EH (cell line): Measurements from ENCODE around the gene VCL.
A peak's percentile ranks its signal among the peaks of the same experiment; 100 is the strongest.

Experiments
- DNase-seq: peaks from one replicate; pipeline ENCODE4 v3.0.0-alpha.2; 2015; ENCODE audit warnings: low read depth

Gene VCL

DNA sequence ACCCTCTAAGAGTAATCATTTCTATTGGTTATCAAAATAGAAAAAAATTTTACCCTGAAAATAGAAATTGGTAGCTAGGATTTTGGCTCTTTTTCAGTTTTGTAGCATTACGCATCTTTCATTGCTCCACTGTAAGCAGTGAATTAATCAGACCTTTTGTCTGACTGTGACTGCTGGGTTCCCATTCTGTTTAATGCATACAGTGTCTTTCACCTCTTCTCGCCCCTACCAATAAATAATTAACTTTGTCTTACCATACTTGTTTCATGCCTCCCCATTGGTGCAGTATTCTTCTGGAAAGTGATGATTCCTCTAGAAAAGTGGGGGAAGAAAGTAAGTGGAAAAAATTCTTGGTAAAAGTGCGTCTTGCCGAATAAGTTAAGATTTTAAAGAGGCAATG lies 79.5 kb downstream of the VCL start:
- no peak for DNase-seq

DNA sequence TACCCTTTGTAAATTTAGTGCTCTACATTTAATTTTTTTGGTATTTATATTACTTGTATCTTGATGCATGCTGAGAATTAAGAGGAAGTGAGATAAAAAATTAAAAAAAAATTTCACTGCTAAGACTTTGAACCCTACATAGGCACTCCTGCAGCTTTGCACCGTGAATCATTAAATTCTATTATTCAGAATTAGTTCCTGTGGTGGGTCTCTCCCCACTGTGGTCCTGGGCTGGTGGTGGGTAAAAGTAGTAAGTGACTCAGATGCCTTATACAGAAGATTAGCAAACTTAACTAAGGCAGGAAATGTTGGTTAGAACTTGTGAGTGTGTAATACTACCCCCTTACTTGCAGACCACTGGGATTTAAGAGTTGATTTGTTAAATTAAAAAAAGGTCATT lies 80.1 kb downstream of the VCL start:
- DNase-seq, result peak; percentile 76

DNA sequence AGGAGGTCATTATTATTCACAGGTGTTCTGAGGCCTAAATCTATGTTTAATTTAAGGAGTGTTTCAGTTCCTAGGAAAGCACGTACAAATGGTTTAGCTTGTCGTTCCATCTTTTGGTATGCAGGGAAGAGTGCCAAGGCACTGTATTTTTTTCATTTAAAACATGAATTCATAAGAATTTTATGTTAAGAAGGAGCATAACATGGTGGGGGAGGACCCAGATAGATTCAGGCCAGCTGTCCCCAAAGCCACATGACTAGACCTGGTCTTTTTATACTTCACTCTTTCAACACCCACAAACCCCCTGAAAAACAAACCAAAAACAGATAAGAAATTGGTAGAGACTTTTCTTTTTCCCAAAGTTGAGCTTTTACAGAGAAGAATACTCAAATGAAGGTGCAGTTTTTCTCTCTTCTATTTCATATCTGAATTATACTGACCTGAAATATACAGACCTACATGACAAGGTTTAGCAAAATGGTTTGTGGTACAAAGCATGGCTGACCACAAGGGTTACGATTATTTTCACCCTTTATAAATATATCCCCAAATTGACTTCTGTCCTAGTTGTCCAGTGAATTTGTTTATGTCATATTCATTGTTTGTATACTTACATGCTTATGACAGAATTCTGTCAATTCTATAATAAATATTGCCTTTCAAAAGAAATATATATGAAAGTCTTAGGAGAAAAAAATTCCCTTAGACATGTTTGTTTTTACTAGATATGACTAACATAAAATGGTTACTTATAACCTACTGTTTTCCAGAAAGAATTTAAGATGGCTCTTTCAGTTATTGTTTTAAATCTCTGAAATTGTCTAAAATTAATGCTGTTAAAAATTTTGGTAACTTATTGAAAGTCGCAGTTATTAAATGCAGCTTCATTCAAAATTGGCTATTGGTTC lies 81.4 kb downstream of the VCL start:
- peak; percentile 43 for DNase-seq

DNA sequence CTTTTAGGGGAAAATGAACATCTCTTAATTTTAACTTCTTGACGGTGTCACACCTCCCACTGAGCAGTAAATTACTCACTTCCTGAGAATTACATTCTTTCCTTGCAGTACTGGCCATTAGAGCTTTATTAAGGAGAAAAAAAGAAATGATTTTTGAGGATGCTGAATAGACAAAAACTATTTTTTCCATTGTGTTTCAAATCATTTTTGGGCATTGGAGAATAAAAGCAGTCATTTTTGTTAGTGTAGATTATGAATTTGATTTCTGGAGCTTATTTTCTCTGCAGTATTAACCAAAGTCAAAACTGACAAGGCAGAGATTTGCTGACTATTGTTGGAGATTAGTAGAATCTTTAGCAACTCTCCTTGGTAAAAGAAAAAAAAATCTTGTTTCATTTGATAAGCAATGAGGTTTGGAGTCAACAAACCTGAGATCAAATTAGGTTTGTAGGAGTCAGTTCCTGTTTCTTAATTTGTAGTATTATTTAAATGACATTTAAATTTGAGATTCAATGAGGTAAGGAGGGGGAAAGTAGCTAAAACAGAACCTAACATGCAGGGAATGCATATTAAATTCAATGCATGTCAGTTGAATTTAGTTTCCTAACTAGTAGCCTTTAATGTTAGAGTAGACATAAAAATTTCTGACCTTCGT lies 82.1 kb downstream of the VCL start:
- peak; percentile 72 for DNase-seq

DNA sequence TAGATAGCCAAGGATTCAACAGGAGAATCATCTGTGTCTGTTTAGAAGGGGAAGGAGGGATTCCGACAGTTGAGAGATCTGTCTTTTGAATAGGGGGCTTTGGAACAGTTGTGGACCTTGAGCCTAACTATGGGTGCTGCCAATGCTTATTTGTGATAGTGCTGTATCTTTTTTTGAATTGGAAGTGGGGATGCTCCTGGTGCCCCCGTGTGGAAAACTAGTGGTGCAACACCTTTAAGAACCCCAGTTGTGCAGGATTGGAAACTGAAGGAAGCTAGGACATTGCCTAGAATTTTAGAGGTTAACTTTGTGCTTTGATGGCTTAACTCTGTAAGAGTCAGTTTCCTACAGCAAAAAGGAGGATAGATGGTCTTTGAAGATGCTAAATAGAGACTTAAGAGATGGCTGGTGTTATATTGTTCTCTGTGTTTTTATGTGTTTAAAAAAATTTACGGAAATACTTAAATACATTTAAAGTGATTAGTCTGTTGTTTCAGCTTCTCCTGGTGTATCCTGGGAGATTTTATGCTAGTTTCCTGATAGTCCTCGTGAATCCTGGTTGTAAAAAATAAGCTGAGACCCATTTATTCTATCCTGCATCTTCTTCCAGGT lies 83.4 kb downstream of the VCL start:
- DNase-seq, result peak; percentile 69

DNA sequence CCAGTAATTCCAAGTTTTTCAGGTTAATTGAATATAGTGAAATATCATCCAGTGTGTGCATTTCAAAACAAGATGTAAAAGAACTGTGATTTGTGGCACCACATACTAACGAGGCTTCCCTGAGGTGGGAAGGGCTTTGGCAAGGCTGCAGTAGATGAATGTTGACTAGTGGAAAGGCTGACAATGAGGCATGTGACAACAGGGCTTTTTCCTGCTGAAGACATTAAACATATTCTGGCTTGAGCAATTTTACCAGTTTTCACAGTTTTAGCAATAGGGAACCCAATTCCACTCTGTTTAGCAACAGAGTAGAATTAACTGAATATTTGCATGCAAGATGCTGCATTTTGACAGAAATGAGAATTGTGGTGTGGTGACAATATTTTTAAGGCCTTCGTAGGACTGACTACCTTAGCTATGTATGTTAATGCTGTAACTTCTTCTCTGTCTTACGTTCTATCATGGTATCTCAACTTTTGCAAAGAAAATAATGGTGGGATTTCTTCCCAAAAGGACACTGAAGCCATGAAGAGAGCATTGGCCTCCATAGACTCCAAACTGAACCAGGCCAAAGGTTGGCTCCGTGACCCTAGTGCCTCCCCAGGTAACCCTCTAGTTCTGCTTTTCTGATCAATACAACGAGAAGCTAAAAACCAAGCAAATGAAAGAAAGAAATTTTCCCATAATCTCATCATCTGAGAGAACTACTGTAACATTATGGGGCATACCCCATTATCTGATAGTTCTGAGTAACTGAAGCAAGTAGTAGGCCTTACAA lies 84.2 kb downstream of the VCL start:
- DNase-seq, result no peak

DNA sequence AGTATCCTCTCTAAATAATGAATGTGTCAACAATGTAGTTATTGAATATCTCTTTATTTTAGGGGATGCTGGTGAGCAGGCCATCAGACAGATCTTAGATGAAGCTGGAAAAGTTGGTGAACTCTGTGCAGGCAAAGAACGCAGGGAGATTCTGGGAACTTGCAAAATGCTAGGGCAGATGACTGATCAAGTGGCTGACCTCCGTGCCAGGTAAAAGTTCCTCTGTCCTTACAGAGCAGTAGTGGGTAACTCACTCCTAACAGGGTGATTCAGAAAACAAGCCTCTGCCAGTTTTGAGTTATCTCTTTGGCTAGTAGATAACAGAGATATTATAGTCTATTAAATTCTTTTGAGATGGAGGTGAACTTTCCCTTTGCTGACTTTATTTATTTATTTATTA lies 85.4 kb downstream of the VCL start:
- no peak for DNase-seq

DNA sequence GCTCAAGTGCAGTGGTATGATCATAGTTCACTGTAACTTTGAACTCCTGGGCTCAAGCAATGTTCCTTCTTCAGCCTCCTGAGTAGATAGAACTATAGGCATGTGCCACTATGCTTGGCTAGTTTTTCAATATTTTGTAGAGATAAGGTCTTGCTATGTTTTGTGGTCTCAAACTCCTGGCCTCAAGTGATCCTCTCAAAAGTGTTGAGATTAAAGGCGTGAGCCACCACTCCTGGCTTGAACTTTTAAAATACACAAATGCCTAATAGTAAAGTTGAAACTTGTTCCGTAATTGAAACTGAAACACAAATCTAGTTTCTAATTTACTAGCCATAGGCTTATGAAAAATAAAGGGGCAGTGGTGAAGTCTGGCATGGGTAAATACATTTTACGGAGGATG lies 87.0 kb downstream of the VCL start:
- no peak for DNase-seq

DNA sequence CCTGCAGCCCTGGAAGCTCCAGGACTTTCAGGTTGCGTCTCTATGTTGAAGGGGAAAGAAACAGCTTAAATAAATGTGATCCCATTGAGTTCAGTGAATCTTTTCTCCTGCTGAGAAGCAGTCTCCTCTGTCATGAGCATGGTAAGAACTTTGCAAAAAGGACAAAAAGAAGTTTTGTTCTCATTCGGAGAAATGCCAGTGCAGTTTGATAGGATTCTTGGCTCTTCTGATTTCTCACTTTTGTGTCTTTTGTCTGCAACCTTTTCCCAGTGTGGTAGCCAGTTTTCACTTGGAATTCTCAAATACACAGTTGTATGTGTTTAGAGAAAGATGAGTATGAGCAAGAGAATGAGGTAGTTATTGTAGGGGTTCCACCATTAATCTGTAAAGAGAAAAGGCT lies 88.4 kb downstream of the VCL start:
- no peak for DNase-seq

DNA sequence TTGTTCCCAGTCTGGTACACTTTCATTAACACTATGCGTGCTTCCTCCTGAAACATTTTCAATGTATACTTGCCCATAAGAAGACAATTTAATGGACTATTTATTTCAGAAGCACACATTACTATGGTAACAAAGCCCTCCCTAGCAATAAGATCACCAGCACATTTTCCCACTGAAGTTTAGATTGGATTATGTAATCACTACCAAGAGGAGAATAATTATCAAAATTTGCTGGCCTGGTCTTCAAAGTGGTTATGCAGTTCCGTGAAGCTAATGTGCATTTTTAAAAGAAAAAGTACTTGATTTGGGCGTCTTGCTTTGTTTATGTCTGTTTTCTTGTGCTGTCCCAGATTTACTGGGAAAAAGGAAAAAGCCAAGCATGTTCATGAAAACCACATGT lies 90.8 kb downstream of the VCL start:
- DNase-seq, result no peak

DNA sequence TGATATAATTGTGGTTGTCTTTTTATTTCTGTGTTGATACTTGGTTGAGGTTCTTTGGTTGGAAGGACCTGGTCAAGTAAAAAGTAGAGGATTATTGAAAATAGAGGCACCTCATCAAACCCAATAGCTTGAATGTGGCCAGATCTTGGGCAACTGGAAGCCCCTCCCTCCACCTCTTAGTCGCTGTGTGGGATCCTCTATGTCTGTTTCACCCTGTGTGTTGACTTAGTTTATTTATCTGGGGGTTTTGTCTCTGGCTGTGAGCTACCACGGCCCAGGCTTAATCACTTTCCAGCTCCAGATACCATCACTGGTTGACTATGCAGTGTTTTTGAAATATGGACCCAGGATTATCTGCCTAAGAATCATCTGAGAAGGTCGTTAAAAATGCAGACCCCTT lies 94.5 kb downstream of the VCL start:
- peak; percentile 33 for DNase-seq

DNA sequence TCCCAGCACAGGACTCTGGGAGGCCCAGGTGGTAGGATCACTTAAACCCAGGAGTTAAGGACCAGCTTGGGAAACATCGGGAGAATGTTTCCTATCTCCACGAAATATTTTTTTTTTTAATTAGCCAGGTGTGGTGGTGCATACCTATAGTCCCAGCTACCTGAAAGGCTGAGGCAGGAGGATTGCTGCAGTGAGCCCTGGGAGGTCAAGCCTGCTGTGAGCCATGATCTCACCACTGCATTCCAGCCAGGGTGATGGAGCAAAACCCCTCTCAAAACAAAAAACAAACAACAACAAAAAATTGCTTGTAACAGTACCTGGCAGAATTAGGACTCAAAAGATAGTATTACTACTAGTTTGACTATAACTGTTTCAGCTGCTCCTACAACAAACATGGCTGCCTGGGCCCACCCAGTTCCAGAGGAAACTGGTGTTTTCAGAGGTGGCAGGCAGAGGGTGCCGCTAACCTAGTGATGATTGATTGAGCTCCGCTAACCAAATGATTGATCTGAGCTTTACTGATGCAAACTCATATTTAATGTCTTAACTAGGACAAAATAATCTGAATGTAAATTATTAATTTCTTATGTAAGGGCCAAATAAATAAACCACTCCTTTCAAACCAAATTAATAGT lies 95.7 kb downstream of the VCL start:
- DNase-seq, result no peak

DNA sequence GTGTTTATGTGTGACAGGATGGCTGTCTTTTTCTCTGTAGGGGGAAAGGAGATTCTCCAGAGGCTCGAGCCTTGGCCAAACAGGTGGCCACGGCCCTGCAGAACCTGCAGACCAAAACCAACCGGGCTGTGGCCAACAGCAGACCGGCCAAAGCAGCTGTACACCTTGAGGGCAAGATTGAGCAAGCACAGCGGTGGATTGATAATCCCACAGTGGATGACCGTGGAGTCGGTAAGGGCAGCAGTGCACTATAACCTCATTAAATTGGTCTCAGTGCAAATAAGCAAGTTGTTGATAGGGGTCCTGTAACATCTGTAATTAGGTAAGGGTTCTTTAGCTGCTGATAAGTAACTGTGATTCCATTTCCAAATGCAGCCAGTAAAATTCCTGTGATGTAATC lies 96.3 kb downstream of the VCL start:
- DNase-seq, result no peak

DNA sequence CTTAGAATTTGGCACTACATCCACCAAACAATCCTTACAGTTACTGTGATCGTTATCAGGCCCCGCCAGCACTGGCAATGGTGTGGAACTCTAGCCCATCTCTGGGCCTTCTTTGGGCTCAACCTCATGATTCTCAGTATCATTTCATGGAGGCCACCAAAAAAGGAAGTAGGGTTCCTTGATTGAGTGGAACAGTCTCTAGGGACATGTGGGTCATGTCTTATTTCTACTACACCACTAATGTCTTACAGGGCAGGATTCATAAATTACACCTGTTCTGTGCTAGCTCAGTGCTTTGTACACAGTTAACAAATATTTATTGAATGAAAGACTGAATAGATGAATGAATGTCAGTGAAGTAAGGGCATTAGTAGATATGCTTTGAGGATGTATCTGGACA lies 98.9 kb downstream of the VCL start:
- DNase-seq, result no peak

DNA sequence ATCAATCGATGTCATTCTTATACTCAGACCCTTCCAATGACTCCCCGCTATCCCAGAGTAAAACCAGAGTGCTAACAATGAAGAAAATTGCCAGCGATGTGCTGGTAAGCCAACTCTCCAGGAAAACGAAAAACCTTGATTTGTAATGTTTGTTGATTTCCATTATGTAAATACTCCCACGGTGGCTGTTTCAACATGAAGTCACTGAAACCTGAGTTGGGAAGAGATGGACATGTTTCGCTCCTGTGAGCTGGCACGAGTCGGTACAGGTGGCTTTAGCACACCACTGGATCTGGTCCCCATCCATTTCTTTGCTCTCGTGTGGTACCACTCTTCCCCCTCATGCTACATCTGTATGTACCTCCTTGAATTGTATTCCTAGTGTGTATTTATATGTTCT lies 99.9 kb downstream of the VCL start:
- no peak for DNase-seq

DNA sequence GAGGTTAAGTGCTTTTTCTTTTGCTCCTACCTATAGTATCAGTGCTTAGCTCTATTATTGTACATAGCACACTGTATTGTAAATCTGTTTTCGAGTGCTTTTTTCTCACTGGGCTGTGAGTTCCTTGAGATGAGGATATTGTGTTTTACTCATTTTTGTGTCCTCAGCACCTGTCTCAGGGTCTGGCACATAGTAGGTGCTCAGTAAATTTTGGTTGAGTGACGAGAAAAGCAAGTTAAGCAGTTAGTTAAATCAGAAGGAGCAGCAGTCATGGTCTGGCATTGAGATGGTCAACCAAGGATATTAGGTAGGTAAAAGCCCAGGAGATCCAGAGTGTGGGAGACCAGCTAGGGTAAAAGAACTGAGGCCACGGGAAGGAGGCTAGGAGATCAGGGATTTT lies 101.5 kb downstream of the VCL start:
- DNase-seq, result no peak

DNA sequence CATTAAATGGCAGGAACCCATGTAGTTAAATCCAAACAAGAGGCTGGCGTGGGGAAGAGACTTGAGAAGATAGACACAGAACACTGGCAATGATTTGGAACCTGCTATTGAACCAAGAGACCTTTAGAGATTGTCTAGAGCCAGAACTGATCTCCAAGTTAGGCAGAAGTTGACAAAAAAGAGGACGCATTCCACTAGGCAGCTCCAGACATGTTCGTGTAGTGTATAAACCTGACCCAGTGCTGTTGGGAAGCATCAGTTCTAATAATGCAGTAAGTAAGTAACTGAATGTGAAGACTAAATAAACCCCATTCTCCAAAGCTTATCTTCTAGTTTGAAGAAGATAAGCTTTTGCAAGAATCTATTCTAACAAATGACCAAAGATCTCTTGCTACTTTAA lies 101.9 kb downstream of the VCL start:
- DNase-seq, result no peak

DNA sequence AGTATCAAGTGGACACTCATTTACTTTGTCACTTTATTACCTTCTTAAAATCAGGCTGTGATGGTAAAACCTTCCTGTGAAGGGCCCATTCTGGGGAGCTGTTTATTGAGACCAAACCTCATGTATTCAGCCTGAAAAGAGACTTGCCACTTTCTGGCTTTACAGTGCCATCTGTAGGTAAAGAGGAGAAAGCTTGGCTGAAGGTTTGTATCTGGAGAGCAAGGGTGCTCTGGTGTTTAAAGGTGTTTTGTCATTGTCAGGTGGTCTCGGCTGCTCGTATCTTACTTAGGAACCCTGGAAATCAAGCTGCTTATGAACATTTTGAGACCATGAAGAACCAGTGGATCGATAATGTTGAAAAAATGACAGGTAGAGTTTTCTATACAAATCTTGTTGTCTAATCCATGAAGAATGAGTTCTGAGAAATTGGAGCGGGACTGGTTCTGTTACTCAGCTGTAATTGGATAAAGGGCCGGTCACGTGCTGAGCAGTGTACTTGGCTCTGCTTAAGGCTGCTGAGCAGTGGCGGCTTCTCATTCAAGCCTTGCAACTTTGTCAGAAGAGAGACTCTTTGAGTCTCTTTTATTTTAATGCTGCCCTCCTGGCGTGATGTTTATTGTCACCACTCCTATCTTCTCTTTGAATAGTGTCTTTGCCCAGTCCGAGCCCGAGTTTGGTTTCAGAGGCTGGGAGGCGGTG lies 105.8 kb downstream of the VCL start:
- DNase-seq, result peak; percentile 42

DNA sequence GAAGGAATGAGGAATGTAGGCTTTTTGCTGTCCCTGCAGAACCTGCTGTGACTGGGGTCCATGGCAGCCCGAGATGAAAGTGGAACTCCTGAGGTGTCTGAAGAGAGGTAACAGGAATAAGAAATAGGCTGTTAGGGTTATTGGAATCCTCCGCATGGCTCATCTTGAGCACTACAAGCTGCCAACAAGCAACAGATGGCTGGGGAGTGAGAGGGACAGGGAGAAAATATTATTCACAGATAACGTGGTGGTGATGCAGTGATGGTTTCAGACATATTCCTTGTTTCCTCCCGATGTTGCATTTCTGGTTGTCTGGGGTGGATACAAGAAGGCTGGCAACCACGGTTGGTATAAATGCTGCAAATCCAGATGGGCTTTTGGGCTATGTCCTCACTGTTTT lies 106.6 kb downstream of the VCL start:
- DNase-seq, result no peak

DNA sequence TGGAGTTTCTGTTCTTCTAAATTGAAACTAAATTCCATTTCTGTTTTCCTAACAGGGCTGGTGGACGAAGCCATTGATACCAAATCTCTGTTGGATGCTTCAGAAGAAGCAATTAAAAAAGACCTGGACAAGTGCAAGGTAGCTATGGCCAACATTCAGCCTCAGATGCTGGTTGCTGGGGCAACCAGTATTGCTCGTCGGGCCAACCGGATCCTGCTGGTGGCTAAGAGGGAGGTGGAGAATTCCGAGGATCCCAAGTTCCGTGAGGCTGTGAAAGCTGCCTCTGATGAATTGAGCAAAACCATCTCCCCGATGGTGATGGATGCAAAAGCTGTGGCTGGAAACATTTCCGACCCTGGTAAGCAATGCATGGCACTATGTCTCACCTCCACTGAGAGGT lies 107.1 kb downstream of the VCL start:
- no peak for DNase-seq

DNA sequence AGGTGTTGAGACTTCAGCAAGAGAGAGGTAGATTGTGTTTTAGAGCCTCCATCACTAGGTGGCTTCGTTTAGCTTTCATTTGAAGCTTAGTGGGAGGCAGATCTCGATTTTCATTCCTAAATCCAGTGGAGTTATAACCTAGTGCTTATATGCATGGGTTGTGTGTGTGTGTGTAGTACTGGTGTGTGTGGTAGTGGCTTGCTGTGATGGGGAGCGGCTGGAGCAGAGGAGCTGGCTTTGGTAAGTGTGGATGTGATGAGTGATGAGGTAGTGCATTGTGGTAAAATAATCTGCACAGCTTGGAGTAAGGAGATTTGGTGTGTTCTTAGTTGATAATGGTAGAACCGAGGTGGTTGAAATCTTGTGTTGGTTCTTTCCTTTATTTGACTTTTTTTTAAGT lies 109.5 kb downstream of the VCL start:
- no peak for DNase-seq
